HG03045 (cell line): ENCODE measurements around the gene HKDC1.
"Not testable (repeated sequence)": the region's sequence is repeated elsewhere in the genome, so short reads cannot be mapped to it uniquely, and the experiment has no call there.

Experiments
- ATAC-seq: cut with Tn5 transposase; IDR thresholded peaks from one replicate; pipeline ENCODE4 v1.9.1; 2021; ENCODE audit warnings: mild to moderate bottlenecking, moderate library complexity; ENCODE audit not compliant: unreplicated experiment

HKDC1 gene

DNA sequence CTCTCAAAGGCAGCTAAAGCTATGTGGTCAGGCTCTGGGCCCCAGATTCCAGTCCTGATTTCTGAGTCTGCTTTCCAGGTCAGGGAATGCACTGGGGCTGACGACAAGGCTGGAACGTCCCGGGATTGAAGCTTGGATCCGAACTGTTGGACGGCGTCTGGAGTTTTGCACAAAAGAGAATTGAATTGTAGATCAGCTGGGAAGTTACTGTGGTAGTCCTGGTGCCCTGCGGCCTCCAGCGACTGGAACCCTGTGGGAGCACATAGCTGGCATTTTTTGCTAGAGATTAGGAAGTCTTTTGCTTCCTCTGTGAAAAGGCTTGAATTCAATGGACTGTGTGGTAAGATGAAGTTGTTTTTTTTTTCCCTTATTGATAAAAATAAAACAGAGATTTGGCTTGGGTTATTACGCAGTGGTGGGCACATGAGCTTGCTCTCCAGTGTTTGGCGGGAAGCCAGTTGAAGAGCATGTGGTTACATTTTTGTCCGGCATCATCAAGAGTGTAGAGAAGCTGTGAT, 58.4 kb downstream of the HKDC1 start, which contains the start of gene HK1:
TSS of gene HK1 (plus strand) at position 51 of the 518 bp plus-strand sequence.
- no peak for ATAC-seq

DNA sequence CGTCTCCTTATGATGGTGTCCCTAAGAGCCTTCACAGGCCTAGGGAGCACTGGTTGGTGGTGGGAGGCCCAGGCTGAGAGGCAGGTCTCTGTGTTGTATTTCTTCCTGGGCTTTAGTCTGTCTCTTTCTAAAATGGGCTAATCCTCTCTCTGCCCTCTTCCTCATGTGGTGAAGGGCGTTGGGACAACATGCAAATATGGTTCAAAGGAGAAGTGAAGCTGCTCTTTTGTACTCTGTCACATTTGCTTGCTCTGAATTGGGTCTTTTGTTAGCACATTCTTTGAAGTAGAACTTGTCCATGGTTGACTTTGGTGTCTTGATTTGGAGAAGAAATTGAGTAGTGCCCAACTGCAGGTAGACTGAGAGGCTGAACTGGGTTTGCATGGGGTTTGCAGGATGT, 59.0 kb downstream of the HKDC1 start:
- no peak for ATAC-seq

DNA sequence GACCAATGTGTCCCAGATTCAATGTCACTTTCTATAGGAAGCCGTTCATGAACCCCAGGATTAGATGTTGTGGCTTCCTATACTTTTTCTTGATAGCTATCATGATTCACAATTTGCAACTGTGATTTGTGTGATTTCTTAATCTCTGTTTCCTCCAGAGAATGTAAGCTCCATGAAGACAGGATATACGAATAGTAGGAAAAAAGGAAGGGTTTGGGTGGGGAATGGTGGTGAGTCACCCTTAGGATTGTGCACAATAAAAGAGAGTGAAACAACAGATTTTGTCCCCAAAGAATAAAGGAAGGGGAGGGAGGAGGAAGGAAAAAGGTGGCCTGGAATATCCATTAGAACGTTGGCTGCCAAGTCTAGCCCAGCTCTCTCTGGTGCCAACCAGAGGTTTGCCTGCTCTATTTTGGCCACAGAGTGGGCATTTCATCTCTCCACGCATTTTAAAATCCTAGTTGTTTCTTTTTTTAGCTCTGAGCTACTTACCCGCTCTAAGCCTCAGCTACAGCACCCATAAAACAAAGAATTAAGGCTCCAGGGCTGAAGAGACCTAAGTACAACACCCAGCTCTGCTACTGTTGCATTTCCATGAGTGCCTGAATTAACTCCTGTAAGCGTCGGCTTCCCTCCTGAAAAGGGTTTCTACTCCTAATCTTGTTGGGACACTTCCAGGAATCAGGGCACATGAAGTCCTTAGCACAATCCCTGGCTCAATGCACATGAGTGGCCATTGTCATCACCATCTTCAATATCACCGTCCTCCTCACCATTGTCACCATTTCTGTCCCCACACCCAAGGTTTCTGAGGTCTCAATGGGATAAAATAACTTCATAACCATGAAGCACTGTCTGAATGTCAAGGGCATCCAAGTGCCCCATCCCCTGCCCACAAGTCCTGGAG, 61.6 kb downstream of the HKDC1 start:
- no peak for ATAC-seq

DNA sequence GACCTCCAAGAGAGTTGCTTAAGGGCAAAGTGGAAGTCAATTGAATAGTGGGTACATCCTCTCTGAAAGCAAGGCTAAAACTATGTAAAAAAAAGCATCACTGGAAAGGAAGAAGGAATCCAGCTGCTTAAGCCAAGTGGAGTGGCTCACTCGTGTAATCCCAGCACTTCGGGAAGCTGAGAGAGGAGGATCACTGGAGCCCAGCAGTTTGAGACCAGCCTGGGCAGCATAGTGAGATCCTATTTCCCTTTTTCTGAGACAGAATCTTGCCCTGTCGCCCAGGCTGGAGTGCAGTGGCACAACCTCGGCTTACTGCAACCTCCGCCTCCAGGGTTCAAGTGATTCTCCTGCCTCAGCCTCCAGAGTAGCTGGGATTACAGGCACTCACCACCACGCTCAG, 64.3 kb downstream of the HKDC1 start:
- not testable (repeated sequence) for ATAC-seq

DNA sequence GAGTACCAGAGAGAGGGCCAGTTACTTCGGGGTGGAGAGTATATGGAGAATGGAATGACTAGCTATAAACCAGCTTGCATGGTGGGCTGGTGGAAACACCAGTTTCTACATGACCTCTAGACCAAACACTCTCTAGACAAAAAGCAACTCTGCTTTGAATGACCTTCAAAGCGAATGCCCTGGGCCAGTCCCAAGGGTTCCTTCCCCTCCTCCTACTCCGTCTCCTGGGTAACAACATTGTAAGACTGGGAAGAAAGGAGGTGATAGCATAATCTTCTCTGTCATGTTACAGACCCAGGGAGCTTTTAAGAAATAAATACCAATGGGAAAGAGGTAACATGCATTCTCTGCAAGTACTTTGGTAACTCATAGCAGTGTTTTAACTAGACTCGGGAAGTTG, 65.6 kb downstream of the HKDC1 start:
- no peak for ATAC-seq

DNA sequence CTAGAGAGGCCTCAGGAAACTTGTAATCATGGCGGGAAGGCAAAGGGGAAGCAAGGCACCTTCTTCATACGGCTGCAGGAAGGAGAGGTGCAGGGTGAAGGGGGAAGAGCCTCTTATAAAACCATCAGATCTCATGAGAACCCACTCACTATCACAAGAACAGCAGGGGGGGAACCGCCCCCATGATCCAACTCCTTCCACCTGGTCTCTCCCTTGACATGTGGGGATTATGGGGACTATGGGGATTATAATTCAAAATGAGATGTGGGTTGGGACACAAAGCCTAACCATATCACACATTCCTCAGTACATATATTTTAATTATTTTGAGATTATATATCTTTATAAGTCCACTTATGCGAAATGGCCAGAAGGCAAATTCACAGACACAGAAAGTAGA, 67.0 kb downstream of the HKDC1 start:
- no peak for ATAC-seq

DNA sequence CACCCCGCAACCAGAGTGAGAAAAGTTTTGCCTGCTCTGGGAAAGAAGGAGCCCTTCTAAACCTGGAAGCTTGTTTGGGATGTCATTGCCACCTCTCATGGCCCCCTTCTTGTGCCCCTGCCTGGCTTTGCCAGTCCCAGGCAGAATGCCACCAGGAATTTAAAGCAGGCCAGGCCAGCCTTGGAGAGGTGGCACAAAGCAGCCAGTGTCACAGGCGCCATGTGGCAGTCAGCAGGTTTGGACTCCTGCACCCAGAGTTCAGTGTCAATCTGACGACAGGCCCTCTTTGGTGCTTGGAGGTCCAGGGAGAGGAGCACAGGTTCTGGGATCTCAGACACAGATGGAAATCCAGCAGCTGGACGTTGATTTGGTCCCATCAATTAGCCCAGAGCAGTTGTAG, 70.9 kb downstream of the HKDC1 start:
- ATAC-seq: no peak

DNA sequence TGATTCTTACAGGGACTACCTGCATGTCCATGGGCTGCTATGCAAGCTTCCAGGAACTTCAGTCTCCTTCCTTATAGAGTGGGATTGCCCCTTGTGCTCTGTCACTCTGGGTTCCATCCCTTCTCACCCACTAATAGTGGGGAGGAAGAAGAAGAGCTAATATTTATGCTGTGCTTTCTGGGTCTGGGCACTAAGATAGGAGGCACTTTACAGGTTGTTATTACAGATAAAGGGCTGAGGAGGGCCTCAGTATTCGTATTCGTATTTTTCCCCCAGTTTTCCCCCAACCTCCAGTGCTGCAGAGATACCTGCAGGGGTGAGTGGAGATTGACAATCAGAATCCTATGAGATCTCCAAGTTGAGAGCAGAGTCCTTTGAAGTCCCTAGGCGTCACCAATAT, 72.3 kb downstream of the HKDC1 start:
- no peak for ATAC-seq

DNA sequence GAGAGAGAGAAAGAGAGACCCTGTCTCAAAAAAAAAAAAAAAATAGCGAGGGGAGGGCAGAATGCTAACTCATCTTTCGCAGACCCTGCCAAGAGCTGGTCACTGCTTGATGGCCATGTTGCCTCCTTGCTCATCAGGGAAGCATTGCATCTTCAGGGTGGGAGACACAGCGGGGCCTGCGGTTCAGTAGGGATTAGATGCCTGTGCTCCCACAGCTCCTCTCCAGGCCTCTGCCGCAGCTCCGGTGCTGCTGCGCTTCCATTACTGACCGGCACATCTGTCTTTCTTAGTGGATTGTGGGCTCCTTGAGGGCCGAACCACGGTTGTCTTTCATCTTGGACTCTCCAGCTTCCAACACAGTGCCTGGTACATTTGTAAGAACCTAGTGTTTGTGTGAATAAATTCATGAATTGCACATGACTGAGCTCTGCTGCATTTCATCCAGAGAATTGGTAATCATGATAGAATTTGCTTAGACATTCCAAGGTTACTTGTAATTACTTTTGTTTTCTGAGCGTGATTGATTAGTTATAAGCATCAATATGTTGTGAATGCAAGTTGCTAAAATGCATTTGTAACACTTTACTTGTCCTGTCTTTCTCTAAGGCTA, 75.0 kb downstream of the HKDC1 start:
- ATAC-seq: no peak

DNA sequence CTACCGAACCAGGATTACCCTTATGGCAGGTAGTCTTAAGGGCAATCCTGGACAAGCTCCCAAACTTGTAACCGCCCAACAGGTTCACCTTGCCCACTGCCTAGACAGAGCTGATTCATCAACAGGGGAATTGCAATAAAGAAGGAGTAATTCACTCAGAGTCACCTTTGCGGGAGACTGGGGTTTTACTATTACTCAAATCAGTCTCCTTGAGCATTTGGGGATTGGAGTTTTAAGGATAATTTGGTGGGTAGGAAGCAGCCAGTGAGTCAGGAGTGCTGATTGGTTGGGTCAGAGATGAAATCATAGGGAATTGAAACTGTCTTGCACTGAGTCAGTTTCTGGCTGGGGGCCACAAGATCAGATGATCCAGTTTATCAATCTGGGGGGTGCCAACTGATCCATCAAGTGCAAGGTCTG, 83.5 kb downstream of the HKDC1 start:
- ATAC-seq: no peak

DNA sequence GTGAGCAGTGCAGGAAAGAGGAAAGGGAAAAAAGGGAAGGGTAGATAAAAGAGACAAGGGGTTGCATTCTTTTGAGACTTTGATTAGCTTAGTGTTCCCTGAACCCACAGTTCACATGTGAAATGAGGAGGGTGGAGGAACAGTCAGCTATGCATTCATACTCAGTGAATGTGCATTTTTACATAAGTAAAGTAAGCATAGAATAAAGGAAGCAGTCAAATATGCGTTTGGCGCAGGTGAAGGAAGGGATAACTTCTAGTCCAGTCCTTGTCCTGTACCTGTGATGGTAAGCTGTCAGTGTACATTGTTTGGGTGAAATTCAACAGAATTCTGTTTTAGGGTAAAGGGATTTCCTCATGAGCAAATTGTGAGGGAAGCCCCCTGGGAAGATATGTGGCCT, 86.3 kb downstream of the HKDC1 start:
- ATAC-seq: no peak

DNA sequence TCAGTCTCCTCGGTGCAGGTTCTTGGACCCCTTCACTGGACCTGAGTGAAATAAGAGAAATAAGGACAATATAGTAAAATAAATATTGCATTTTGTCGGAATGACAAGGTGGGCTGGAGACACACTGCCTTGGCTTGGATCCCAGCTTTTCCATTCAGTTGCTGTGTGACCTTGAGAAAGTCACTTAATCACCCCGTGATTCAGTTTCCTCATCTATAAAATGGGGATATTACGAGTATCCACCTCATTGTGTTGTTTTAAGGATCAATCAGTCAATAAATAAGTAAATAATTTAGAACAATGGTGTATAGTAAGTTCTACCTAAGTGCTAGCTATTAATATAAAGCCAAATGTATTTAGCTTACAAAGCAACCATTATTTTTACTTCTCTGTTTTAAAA, 87.3 kb downstream of the HKDC1 start:
- ATAC-seq: no peak

DNA sequence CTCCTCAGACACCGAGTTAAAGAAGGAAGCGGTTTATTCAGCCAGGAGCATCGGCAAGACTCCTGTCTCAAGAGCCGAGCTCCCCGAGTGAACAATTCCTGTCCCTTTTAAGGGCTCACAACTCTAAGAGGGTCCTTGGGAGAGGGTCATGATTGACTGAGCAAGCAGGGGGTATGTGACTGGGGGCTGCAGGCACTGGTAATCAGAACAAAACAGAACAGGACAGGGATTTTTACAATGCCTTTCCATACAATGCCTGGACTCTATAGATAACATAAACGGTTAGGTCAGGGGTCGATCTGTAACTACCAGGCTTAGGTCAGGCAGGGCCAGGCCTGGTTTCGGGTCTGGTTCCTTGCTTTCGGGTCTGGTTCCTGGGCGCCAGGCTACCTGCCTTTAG, 88.2 kb downstream of the HKDC1 start:
- not testable (repeated sequence) for ATAC-seq

DNA sequence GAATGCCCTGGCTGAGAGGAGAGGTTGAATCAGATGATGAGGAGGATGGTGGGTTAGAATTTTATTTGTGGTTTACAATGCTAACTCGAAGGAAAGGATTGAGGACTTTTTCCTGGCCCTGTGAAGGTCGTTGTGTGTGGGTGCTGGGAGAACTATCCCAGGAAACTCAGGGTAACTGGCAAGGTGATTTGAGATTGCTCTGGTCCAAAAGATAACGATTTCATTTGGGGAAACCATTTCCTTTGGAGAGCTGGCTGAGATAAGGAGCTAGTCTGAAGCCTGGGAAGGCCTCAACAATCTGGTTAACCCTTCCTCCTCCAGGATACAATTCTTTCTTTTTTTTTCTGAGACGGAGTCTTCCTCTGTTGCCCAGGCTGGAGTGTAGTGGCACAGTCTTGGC, 91.2 kb downstream of the HKDC1 start:
- no peak for ATAC-seq

DNA sequence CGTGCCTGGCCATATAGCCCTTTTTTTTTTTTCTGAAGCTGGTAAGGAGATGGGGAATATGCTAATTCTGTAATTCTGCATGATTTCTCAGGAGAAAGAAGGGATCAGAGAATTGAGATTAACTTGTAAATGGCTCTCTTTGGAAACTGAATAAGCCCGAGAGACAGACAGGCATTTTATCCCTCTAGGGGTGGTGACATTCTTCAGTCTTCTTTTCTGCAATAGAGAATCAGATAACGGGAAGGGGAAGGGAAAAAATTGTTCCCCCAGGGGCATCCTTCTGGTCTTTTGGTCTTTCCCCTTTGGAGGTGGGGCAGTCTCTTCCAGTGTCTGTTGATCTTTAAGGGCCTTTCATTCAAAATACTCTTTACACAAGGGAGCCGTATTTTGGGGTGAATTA, 92.4 kb downstream of the HKDC1 start:
- ATAC-seq: no peak

DNA sequence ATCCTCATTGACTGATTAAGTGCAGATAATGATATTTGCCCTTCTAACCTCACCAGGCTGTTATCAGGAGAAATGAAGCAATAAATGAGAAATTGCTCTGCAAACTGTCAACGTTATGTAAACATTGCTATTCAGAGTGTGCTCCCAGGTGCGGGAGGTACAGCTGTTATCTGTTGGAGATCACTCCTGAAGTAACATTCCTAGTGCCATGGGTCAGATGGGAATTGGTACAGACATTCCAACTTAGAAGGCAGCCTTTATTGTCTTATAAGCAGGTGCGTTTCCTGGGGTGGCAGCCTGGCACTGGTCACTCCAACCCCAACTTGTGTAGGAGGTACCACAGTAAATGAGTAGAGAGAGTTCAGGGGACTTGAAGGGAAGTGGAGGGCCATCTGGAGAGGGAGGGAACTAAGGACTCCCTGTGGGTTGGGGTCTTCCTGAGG, 95.0 kb downstream of the HKDC1 start:
- no peak for ATAC-seq

DNA sequence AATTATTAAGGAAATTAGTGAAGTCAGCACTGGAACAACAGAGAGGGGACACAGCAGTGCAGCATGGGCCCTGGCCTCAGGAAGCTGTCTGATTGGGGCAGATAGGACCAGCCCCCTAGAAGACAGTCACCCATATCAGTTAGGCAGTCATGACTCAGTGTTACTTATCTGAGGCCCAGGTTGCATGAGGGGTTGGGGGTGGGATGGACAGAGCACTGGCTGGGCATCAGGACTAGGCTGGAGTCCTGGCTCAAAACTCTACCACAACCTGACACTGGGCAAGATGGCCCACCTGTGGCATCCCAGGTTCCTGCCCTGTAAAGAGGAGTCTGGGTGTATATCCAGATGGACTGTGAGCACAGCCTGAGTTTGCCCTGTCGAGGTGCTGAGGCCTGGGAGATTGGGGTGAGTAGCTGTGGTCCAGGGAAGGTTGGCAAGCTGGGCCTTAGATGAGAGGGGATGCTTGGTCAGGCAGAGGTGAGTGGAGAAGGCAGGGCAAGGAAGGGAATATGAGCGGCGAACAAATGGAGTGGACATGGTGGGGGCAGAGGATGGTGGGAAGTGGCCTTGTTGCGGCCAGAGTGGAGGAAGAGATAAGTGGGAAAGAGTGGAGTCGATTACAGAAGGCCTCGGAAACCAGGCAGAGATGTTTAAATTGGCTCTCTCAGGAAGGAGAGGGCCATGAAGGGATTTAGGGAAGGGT, 95.6 kb downstream of the HKDC1 start:
- ATAC-seq: no peak

DNA sequence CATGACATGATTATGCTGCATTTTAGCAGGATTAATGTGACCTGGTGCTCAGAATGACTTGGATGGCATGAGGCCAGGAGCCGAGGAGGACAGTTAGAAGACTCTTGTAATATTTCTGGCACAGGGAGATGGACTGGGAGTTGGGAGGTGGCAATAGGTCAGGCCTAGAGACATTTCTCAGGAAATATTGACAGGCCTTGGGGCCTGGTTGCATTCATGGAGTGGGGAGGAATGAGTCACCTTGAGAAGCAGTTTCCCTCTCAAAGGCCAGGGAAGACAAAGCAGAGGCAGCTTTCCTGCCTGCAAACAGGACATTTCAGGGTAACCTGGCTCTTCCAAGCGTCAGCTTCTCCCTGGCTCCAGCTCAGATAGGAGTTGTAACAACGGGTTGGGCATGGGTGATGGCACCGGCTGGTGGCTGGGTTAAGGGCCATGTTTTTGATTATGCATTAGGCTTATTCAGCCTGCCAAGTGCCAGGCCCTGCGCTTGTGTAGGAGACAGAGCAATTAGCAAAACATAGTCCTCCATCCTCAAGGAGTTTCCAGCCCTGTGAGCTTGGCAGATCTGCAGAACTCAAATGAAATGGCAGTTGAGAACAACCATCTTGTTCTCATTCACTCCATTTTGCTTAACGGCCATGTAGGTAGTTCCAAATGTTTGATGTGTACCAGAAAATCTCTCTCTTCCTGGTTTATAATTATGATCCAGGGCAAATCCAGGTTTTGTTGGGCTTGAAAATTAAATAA, 96.4 kb downstream of the HKDC1 start:
- ATAC-seq: no peak
